ENCODE results near the gene SLC35F4. TPM values are rescaled to one million over a fixed set of nuclear protein-coding genes. Genes with fewer than 3 reads are reported as not detected.

Gene SLC35F4
- total RNA-seq, 1 donor from 2014 or later = not detected

DNA sequence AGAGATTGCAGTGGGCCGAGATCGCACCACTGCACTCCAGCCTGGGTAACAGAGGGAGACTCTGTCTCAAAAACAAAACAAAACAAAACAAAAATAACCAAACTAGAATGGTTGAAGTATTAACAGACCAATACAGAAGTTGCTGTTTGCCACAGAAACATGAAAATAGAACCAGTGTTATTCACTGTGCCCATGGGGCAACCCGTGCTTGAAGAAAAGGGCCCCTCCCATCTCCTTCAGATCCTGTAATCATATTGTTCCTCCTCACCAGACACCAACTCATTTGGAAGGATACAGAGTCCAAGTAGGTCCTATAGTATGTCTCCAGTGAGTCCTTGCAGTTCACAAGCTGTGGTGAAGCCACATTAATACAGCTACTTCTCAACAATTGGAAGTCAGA lies 30.9 kb downstream of the SLC35F4 start:
- TF ChIP-seq CTCF (IDR thresholded peaks at IDR 0.05; ENCODE audit: partially characterized antibody, unreplicated experiment) = no peak

GRCh38 chr14:57834001-57834598 lies 31.8 kb downstream of the SLC35F4 start:
- Mint-ChIP-seq H3K9me3 (ENCODE audit: unreplicated experiment) (peaks cover 2% of the 10 kb centered on the region), H3K36me3 (ENCODE audit: unreplicated experiment) (no peaks in the 10 kb centered on the region), H3K27me3 (ENCODE audit: unreplicated experiment) (peaks cover 1% of the 10 kb centered on the region), H3K27ac (ENCODE audit: unreplicated experiment) (no peak overlapping the region), H3K4me1 (ENCODE audit: low read depth, unreplicated experiment) (no peaks in the 10 kb centered on the region), H3K4me3 (ENCODE audit: unreplicated experiment) (no peak overlapping the region)
- TF ChIP-seq CTCF (IDR thresholded peaks at IDR 0.05; ENCODE audit: partially characterized antibody, unreplicated experiment) = no peak
- no peak for DNase-seq

More for the DNA sequence above, 30.9 kb downstream of the SLC35F4 start:
- Mint-ChIP-seq H3K4me3 (ENCODE audit: unreplicated experiment) (no peak overlapping the region), H3K9me3 (ENCODE audit: unreplicated experiment) (peaks cover 2% of the 10 kb centered on the region), H3K27me3 (ENCODE audit: unreplicated experiment) (peaks cover 1% of the 10 kb centered on the region), H3K36me3 (ENCODE audit: unreplicated experiment) (no peaks in the 10 kb centered on the region), H3K4me1 (ENCODE audit: low read depth, unreplicated experiment) (no peaks in the 10 kb centered on the region), H3K27ac (ENCODE audit: unreplicated experiment) (no peak overlapping the region)
- no peak for DNase-seq

- H3K36me3 Mint-ChIP-seq (ENCODE audit: unreplicated experiment) = no peaks in the 10 kb centered on the region
- peaks cover 2% of the 10 kb centered on the region for H3K9me3 Mint-ChIP-seq (ENCODE audit: unreplicated experiment)
- TF ChIP-seq CTCF (IDR thresholded peaks at IDR 0.05; ENCODE audit: partially characterized antibody, unreplicated experiment) = no peak
- peaks cover 1% of the 10 kb centered on the region for H3K27me3 Mint-ChIP-seq (ENCODE audit: unreplicated experiment)
- H3K4me1 Mint-ChIP-seq (ENCODE audit: low read depth, unreplicated experiment) = no peaks in the 10 kb centered on the region
- no peak for DNase-seq
- no peak overlapping the region for H3K27ac Mint-ChIP-seq (ENCODE audit: unreplicated experiment)
- no peak overlapping the region for H3K4me3 Mint-ChIP-seq (ENCODE audit: unreplicated experiment)
Observed at GRCh38 chr14:57833323-57833722, 32.6 kb downstream of the SLC35F4 start.

GRCh38 chr14:57831981-57832380 lies 33.9 kb downstream of the SLC35F4 start:
- no peaks in the 10 kb centered on the region for H3K36me3 Mint-ChIP-seq (ENCODE audit: unreplicated experiment)
- peaks cover 1% of the 10 kb centered on the region for H3K27me3 Mint-ChIP-seq (ENCODE audit: unreplicated experiment)
- no peak for TF ChIP-seq CTCF (IDR thresholded peaks at IDR 0.05; ENCODE audit: partially characterized antibody, unreplicated experiment)
- peaks cover 2% of the 10 kb centered on the region for H3K9me3 Mint-ChIP-seq (ENCODE audit: unreplicated experiment)
- no peaks in the 10 kb centered on the region for H3K4me1 Mint-ChIP-seq (ENCODE audit: low read depth, unreplicated experiment)
- no peak overlapping the region for H3K4me3 Mint-ChIP-seq (ENCODE audit: unreplicated experiment)
- no peak overlapping the region for H3K27ac Mint-ChIP-seq (ENCODE audit: unreplicated experiment)
- no peak for DNase-seq

DNA sequence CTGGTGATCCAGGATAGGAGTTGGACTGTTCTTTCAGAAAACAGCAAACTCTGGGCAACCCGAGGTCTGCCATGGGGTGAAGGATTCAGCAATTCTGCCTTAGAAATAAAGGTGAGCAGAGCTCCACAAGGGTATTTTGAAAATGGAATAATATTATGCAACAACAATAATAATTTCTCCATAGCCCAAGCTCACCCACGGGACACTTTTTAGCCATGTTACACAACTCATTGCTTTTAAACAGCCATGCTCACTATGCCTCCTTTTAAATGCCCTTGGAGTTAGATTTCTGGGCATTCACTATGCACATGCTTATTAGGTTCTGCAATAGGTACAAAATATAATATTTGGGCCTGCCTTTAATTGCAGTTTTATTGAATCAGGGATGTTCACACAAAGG lies 37.2 kb downstream of the SLC35F4 start:
- Mint-ChIP-seq H3K27ac (ENCODE audit: unreplicated experiment) (no peak overlapping the region), H3K36me3 (ENCODE audit: unreplicated experiment) (no peaks in the 10 kb centered on the region), H3K4me1 (ENCODE audit: low read depth, unreplicated experiment) (no peaks in the 10 kb centered on the region), H3K4me3 (ENCODE audit: unreplicated experiment) (no peak overlapping the region), H3K27me3 (ENCODE audit: unreplicated experiment) (peaks cover 1% of the 10 kb centered on the region), H3K9me3 (ENCODE audit: unreplicated experiment) (peaks cover 2% of the 10 kb centered on the region)
- no peak for TF ChIP-seq CTCF (IDR thresholded peaks at IDR 0.05; ENCODE audit: partially characterized antibody, unreplicated experiment)
- no peak for DNase-seq
